GM19238 (cell line): Measurements from ENCODE around the gene SEPHS2.

Source experiments
- DNase-seq: peaks from one replicate; pipeline ENCODE4 v3.0.0; 2011; ENCODE audit warnings: low spot score; ENCODE audit not compliant: insufficient read length

The SEPHS2 gene

GRCh38 chr16:30429678-30430427 is 15.8 kb downstream of the SEPHS2 start, which contains the start of gene DCTPP1:
DCTPP1 (minus strand) TSS chr16:30430030; CDS start chr16:30429980, 50 bp downstream.
- peak; percentile 91 for DNase-seq

DNA sequence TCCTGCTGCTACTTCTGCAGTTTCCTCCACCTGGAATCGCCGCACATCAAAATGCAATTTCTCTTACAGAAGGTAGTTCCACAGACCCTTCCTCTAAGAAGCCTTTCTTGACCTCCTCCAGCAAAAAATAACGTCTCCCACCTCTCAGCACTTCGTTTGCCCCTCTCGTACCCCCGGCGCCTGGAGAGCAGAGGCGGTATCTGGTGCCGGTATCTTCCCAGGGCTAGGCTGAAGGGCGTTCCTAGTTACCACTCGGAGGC is 16.3 kb downstream of the SEPHS2 start:
- no peak for DNase-seq

- DNase-seq = no peak
Observed at GRCh38 chr16:30428055-30428454, 17.6 kb downstream of the SEPHS2 start.

DNA sequence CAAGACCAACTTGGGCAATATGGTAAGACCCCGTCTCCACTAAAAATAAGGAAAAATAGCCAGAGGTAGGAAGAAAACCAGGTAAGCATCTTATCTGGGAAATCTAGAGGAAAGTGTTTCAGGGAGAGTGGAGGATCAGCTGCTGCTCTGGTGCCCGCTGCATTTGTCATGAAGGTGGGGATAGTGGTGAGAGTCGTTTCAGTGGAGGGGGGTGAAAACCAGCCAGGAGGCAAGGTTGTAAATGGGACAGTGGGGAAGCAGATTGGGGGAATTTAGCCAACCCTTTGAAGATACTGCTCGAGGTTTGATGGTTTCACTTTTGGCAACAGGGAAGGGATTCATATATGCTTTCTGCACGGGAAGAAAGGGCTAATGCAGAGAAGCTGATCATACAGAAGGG is 24.7 kb downstream of the SEPHS2 start:
- no peak for DNase-seq

- DNase-seq = no peak
Observed at GRCh38 chr16:30418350-30419181, 27.1 kb downstream of the SEPHS2 start.

DNA sequence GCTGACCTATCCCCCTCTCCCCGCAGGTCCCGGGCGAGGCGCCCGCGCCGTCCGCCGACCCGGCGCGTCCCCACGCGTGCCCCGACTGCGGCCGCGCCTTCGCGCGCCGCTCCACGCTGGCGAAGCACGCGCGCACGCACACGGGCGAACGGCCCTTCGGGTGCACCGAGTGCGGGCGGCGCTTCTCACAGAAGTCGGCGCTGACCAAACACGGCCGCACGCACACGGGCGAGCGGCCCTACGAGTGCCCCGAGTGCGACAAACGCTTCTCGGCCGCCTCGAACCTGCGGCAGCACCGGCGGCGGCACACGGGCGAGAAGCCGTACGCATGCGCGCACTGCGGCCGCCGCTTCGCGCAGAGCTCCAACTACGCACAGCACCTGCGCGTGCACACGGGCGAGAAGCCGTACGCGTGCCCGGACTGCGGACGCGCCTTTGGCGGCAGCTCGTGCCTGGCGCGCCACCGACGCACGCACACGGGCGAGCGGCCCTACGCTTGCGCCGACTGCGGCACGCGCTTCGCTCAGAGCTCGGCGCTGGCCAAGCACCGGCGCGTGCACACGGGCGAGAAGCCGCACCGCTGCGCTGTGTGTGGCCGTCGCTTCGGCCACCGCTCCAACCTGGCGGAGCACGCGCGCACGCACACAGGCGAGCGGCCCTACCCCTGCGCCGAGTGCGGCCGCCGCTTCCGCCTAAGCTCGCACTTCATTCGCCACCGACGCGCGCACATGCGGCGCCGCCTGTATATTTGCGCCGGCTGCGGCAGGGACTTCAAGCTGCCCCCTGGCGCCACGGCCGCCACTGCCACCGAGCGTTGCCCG is 27.9 kb downstream of the SEPHS2 start:
- peak; percentile 87 for DNase-seq

- DNase-seq = no peak
Observed at GRCh38 chr16:30416624-30417528, 28.8 kb downstream of the SEPHS2 start.

- DNase-seq = no peak
Observed at GRCh38 chr16:30416047-30416603, 29.5 kb downstream of the SEPHS2 start.

DNA sequence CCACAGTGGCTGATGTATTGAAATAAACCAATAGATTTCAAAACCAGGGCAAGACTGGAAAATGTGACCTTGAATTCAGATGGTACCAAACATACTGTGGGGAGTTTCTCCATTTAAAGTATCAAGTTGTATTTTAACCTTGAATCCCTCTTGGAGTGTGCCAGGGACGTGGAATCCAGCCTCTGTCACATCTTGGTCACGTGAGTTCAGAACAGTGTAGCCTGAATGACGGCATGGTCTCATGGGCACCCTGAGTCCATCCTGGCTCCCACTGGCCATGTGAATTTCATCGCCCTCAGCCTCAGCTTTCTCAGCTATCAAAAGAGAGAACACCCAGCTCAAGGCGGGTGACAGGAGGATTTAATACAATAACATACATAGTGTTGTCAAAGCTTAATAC is 31.5 kb downstream of the SEPHS2 start:
- no peak for DNase-seq

GRCh38 chr16:30413112-30413806 is 32.4 kb downstream of the SEPHS2 start:
- DNase-seq = no peak

GRCh38 chr16:30409125-30410060 is 36.3 kb downstream of the SEPHS2 start:
- peak; percentile 88 for DNase-seq

- DNase-seq = no peak
Observed at GRCh38 chr16:30407804-30408534, 37.7 kb downstream of the SEPHS2 start.

DNA sequence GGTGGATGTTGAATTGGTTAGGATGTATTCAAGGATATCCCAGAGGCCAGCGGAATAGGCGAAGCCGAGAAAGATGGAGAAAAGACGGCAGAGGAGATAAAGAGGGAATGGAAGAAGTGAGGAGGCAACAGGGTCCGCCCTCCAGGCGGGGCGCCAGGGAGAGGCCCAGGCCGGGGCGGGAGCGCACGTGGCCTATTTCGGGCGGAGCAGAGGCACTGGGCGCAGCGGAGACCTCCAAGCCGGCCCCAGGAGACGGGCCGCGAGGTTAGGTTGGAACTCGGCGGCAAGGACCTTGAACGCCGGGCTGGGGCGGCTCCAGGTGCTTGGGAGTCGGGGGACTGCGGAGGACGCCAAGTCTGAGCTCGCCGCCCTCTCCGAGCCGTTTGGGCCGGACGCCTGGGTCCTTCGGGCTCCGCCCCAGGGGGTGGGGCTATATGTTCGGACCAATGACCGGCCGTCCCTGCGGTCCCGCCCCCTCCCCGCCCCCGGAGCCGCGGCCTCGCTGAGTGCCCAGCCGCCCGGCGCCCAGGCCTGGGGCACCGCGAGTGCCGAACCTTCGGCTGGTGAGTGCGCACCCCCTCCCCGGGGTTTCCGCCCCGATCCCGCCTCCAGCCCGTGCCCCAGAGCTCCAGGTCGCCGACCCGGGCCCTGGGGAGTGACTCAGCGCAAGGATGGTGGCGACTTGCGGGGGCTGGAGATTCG is 38.4 kb downstream of the SEPHS2 start, which contains the start of gene ZNF771:
ZNF771 (plus strand) TSS at position 505 of the 702 bp plus-strand sequence. CDS start 448 bp downstream, outside the sequence.
- DNase-seq = peak; percentile 85

- DNase-seq = no peak
Observed at GRCh38 chr16:30406795-30407101, 38.9 kb downstream of the SEPHS2 start.

DNA sequence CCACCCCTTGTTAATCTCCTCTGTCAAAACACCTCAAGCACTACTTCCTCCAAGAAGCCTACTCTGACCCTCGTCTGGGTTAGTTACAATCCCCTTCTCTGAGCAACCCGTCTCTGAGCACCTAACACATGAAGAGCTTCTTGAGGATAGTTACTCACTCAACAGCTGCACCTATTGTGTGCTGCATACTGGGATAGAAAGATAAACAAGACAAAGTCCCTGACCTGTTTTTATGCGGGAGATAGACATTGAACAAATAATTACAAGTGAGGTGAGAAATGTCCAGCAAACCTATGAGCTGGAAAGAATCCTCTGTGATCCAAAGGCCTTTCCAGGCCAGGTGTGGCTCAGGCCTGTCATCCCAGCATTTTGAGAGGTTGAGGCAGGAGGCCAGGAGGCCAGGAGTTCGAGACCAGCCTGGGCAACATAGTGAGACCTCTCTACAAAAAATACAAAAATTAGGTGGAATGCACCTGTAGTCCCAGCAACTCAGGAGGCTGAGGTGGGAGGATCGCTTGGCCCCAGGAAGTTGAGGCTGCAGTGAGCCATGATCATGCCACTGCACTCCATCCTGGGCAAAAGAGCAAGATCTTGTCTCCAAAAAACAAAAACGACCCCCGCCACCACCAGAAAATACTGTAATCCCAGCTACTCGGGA is 43.8 kb downstream of the SEPHS2 start:
- no peak for DNase-seq

DNA sequence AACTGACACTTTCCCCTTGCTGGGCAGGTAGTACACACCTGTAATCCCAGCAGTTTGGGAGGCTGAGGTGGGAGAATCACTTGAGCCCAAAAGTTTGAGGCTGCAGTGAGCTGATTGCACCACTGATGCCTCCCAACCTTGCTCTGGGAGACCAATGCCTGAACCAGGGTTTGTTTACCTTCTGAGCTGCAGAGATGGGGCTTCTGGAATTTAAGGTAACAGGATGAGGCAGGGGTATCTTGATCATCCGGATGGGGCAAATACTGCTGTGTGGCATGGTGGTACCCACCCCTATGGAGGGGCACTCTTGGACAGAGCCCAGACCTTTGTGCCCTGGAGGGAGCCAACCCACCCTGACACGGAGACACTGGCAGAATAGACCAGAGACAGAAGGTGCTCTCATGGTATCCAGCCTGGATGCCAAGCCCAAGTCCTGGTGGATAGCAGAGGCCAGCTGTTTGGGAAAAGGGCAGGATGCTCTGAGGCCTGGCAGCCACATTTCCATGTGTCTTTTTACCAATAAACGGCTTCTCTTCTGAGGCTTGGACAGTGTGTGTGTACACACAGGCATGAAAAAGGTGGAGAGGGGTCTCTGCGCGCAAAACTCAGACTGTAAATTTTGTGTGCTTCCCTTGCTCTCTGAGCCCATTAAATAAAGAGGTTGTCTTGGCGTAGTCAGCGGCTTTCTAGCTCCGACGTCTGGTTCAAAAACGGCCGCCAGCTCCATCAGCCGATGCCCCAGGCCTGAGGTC is 46.1 kb downstream of the SEPHS2 start:
- DNase-seq = no peak
